Testis (tissue), 3 donors: ENCODE results near the gene ETDB. TPM values are rescaled to one million over a fixed set of nuclear protein-coding genes. Genes with fewer than 3 reads are reported as not detected.

ENCODE experiments used
- DNase-seq: peaks from one replicate; pipeline ENCODE4 v3.0.0-alpha.2; 2019
- H3K27ac ChIP-seq, 2 donors: fragments of 200-600 bp; sonication (generic); one replicate each; pipeline ENCODE4 v1.5.1; 2019
- H3K27me3 ChIP-seq: fragments of 200-600 bp; sonication (generic); one replicate; pipeline ENCODE4 v1.5.1; 2019
- H3K36me3 ChIP-seq: fragments of 200-600 bp; sonication (generic); one replicate; pipeline ENCODE4 v1.5.1; 2017; ENCODE audit warnings: low read depth; ENCODE audit errors: missing control alignments
- H3K4me1 ChIP-seq: fragments of 200-600 bp; sonication (generic); one replicate; pipeline ENCODE4 v1.5.1; 2019
- H3K4me3 ChIP-seq, 2 donors: fragments of 200-600 bp; sonication (generic); one replicate each; pipeline ENCODE4 v1.5.1; 2017 to 2019
- H3K9me3 ChIP-seq: fragments of 200-600 bp; sonication (generic); one replicate; pipeline ENCODE4 v1.5.1; 2017
- CTCF ChIP-seq, 3 experiments: fragments of 450-650 bp in 2 of 3; fragments of 200-600 bp in 1 of 3; sonication (generic) in 1 of 3; IDR thresholded peaks; one replicate each; pipeline ENCODE4 v1.5.1; 2016 to 2019; ENCODE audit warnings: antibody characterized with exemption in 3 of 3, mild to moderate bottlenecking in 2 of 3, moderate library complexity in 1 of 3
- POLR2A ChIP-seq: fragments of 450-650 bp; IDR thresholded peaks from one replicate; pipeline ENCODE4 v1.6.1; 2017; ENCODE audit warnings: antibody characterized with exemption, mild to moderate bottlenecking, moderate library complexity
- WGBS, 2 donors: methylation state at CpG; one replicate each; pipeline ENCODE4 v1.1.5; 2018; 5-methylcytosine and 5-hydroxymethylcytosine counted together
- intact Hi-C: fragments of 100-400 bp; cut with DNase I; formaldehyde crosslinking; loops from one replicate; pipeline ENCODE4 v1.15.1; 2023; ENCODE audit warnings: low total_unique reads
- polyA plus RNA-seq: library from polyadenylated mRNA; stranded (reverse); fragments of 350-450 nt; fragmentation: Illumina TruSeq; extraction: RNeasy Lipid Tissue Mini Kit (QIAGEN cat#74804); gene quantifications from one replicate; pipeline ENCODE4 v1.2.3, GENCODE V29; 2014; ENCODE audit warnings: low read depth, low replicate concordance; ENCODE audit not compliant: insufficient read depth
- total RNA-seq, 2 donors: library from RNA; depleted of rRNA; stranded (reverse); fragments of >200 nt; gene quantifications; one replicate each; pipeline ENCODE4 v1.2.3, GENCODE V29; 2016

ETDB gene
- total and polyA plus RNA-seq, 3 donors from 2014 or later, result 2.0 to 17.4 (median 2.7) TPM

GRCh38 chrX:135086197-135086854 lies 34.0 kb downstream of the ETDB start:
- H3K9me3 ChIP-seq, result no peaks in the 10 kb centered on the region
- DNase-seq, result peak; percentile 25
- H3K27me3 ChIP-seq, result no peaks in the 10 kb centered on the region
- 18 to 37% methylated on average over 4 of the region's 4 CpGs for WGBS, 2 donors
- TF ChIP-seq CTCF (IDR thresholded peaks at IDR 0.05), result peak; percentile 19 to 25 (median 22)
- TF ChIP-seq POLR2A, result no peak
- intact Hi-C loops, result no loop called here
- no peaks in the 10 kb centered on the region for H3K36me3 ChIP-seq
- no peak overlapping the region for H3K27ac ChIP-seq
- H3K4me1 ChIP-seq, result no peaks in the 10 kb centered on the region
- H3K4me3 ChIP-seq, result no peak overlapping the region

GRCh38 chrX:135081693-135082404 lies 38.5 kb downstream of the ETDB start:
- Histone ChIP-seq H3K36me3 (no peaks in the 10 kb centered on the region), H3K4me1 (no peaks in the 10 kb centered on the region), H3K27ac (no peak overlapping the region), H3K27me3 (no peaks in the 10 kb centered on the region), H3K4me3 (no peak overlapping the region), H3K9me3 (no peaks in the 10 kb centered on the region)
- WGBS, 2 donors, result 77 to 94% methylated on average over 2 of the region's 2 CpGs
- TF ChIP-seq POLR2A, result no peak
- no peak for TF ChIP-seq CTCF (IDR thresholded peaks at IDR 0.05)
- no peak for DNase-seq
- intact Hi-C loops, result no loop called here

Other genes with a start within 250 kb of the ETDB start
- 10 to 100 TPM; 34.7 to 46.0 TPM for gene MOSPD1, start 205.3 kb downstream of the ETDB start, total RNA-seq
- 26.1 TPM for gene MOSPD1, start 205.3 kb downstream of the ETDB start, polyA plus RNA-seq
- 10 to 100 TPM; 58.4 to 71.7 TPM for gene SMIM10, start 129.5 kb downstream of the ETDB start, total RNA-seq
- gene SMIM10, start 129.5 kb downstream of the ETDB start, polyA plus RNA-seq, result 12.0 TPM
- 10 to 100 TPM; 11.4 to 12.2 TPM for gene RTL8B, start 98.0 kb downstream of the ETDB start, total RNA-seq
- 11.9 TPM for gene RTL8B, start 98.0 kb downstream of the ETDB start, polyA plus RNA-seq
- gene RTL8C, start 88.2 kb downstream of the ETDB start, total RNA-seq, result 100 to 1,000 TPM in 1 of 2 donors, 10 to 100 TPM in 1; 78.8 to 113 TPM
- 105 TPM for gene RTL8C, start 88.2 kb downstream of the ETDB start, polyA plus RNA-seq
- gene RTL8A, start 68.4 kb downstream of the ETDB start, total RNA-seq, result 10 to 100 TPM; 30.0 to 35.7 TPM
- 53.1 TPM for gene RTL8A, start 68.4 kb downstream of the ETDB start, polyA plus RNA-seq
- gene SMIM10L2B, start 21.8 kb downstream of the ETDB start, total RNA-seq, result 10 to 100 TPM; 19.8 to 20.2 TPM
- 14.7 TPM for gene SMIM10L2B, start 21.8 kb downstream of the ETDB start, polyA plus RNA-seq
- gene CT55, start 50.9 kb upstream of the ETDB start, total RNA-seq, result 1 to 10 TPM; 4.4 to 5.9 TPM
- 4.5 TPM for gene CT55, start 50.9 kb upstream of the ETDB start, polyA plus RNA-seq
- 1 to 10 TPM in 1 of 2 donors, not detected in 1; 1.5 TPM for gene ETDA, start 131.5 kb upstream of the ETDB start, total RNA-seq
- gene ETDA, start 131.5 kb upstream of the ETDB start, polyA plus RNA-seq, result 15.2 TPM
- not detected for gene ETDC, start 189.0 kb upstream of the ETDB start, total RNA-seq
- gene ETDC, start 189.0 kb upstream of the ETDB start, polyA plus RNA-seq, result not detected
- gene ZNF75D, start 223.6 kb upstream of the ETDB start, total RNA-seq, result 1 to 10 TPM; 8.0 to 8.3 TPM
- gene ZNF75D, start 223.6 kb upstream of the ETDB start, polyA plus RNA-seq, result 8.8 TPM
- 10 to 100 TPM in 1 of 2 donors, 1 to 10 TPM in 1; 9.1 to 11.0 TPM for gene ZNF449, start 224.3 kb upstream of the ETDB start, total RNA-seq
- gene ZNF449, start 224.3 kb upstream of the ETDB start, polyA plus RNA-seq, result 4.9 TPM